HG03025 (cell line): Measurements from ENCODE around the gene NFIA.

ENCODE experiments used
- ATAC-seq: cut with Tn5 transposase; IDR thresholded peaks from one replicate; pipeline ENCODE4 v1.9.1; 2021; ENCODE audit warnings: mild to moderate bottlenecking, moderate library complexity; ENCODE audit not compliant: unreplicated experiment, low FRiP score

Gene NFIA

DNA sequence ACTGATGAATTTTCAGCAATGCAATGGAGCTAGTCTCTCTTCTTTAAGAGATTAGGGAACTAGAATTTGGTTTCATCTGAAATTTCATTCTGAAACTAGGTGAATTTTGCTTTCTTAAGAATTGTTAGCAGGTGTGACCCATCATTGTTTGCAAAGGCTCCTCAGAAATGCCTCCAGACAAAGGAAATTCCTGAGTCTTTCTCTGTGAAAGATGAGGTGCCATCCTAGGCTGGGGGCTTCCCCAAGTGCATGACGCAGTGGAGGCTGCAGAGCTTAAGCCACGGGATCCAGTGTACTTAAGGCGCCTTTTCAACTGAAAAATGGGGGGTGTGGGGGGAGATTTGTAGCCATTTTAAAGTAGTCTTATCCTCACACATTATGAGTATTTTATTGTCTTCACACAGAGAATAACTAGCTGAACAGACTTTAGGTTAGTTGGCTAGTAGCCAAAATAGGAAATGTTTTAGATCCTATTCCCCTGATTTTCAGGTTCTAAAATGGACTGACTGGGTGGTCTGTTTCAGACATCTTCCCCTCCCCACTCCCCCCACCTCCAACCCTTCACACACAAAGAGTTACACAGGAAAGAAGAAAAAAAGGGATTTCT, 202.0 kb downstream of the NFIA start:
- no peak for ATAC-seq

DNA sequence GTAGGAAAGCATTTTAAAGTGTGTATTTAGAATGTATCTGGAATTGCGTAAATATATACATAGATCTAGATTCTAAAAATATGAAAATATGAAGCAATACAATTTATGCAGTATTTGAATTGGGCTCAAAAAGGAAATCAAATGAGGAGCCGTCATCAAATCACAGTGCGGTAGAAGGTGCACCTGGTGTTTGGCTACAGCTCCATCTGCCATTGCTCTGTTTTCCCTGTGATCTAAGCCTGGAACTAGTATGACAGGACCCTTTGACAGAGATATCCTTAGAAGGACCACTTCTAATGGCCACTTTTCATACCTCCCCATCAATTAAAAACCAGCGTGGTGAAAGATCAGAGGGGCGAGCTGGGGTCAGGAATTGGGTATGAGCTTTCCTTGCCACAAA, 202.6 kb downstream of the NFIA start:
- no peak for ATAC-seq

DNA sequence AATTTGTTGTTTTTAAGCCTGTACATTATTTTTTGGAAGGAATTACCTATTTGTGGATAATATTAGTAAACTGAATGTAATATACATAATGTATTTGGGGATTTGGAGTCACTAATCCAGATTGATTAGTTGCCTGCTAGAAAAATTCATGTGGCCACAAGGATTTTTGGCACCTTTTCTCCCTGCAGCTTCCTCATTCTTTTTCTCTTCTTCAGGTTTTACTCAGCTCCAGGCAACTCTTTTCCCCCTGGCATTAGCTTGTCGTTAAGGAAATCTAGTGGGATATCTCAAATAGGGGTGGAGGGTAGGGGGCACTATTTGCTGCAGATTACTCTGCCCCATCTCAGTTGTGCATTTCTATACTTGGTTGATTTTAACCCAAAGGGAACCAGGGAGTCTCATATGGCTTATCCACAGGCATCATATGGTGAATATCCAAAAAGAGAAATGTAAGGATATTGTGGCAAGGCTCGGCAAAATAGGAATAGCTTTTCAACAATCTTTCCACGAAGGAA, 203.1 kb downstream of the NFIA start:
- ATAC-seq = no peak

DNA sequence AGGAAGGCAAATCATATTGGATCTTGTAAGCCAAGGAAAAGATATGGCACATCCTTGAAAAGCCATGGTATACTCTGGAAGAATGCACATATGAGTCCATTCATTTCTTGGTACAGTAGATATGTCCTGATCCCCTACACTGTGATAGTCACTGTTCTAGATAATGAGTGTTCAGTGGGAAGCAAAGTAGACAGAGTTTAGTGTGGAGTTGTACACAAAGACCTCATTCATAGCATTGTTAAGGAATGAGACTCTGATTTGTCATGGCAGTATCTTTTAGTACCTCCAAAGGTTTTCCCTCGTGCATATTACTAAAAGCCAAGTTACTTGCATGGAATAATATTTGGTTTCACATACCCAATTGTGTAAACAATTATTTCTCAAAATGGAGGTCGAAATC, 204.7 kb downstream of the NFIA start:
- ATAC-seq = no peak

DNA sequence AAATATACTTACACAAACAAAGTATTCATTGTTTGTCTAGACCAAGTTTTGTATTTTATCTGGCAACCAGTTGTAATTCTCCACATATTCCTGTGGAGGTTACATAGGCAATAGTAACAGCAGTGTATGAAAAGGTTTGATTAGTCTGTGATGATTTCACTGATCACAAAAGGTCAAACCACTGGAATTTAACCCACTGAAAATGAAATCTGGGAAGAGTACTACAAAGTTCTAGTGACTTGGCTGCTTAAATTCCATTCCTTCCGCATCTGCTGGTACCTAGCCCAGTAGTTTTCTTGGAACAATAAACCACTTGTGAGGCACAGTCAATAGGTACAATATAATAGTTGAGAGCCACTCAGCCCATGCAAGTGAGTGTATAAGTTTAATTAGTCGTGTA, 205.4 kb downstream of the NFIA start:
- no peak for ATAC-seq

DNA sequence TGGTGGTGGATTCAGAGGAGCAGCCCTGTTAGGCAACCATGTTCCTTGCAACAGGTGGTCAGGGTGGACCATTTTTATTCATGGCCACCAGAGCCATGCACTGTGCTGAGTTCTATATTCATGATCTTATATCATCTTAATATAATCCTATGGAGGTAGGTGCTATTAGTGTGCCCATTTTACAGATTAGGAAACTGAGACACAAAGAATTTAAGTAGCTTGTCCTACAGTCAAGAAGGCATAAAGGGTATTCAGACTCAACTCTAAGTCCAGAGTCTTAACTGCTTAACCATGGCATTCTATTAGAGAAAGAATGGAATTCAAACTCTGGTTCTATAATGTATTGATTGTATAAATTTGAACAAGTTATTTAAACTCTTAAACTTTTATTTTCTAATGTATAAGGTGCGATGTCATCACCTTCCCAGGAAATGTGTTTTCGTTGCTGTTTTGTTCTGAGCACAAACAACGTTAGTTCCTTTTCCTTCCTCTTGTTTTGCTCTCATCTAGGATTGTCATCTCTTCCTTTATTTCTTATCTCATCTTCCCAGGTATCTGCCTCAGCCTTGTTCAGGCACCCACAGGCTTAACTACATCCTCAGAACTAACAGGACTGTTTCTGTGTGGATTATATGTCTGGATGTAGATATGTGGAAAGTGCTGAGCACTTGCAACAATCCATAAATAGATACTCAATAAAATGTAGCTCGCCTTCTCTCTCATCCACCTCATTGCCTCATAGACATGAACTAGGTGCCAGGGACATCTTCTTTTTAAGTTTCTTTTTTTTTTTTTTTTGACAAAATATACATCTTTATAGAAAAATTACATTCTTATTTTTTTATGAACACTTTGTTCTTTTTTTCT, 207.1 kb downstream of the NFIA start:
- ATAC-seq = no peak

DNA sequence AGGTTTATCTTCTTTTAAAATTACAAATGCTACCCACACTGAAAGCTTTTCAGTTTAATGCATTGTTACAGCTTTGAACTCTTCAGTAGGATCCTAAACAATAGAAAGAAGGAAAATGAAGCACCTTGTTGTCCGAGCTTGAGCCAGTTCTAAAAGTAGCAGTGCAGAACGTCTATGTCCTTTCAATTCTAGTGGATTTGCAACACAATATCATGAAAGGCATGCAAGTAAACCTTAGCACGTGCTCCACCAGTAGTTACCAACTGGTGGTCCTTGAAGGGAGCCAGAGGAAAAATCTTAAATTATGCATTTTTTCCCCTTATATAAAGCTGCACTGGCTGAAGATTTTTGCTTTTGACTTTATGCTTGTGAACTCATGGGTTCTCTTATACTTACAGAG, 208.2 kb downstream of the NFIA start:
- ATAC-seq = no peak

DNA sequence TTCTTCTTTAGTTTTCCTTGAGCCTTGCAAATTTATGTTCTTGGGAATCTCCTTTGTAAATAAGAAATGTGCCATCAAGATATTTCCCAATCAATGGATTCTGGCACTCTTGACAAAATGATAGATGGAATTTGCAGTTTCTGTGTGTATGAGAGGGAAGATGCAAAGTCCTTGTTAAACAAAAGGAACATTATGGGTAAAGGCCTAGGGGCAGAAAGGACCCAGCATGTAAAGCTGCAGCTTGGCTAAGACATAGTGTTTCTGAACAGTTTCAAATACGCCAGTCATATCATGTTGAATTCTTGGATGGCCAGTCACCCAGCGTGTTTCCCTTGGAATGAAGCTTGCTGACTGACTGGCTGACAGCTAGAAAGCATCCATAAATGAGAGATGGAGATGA, 210.8 kb downstream of the NFIA start:
- ATAC-seq = no peak

DNA sequence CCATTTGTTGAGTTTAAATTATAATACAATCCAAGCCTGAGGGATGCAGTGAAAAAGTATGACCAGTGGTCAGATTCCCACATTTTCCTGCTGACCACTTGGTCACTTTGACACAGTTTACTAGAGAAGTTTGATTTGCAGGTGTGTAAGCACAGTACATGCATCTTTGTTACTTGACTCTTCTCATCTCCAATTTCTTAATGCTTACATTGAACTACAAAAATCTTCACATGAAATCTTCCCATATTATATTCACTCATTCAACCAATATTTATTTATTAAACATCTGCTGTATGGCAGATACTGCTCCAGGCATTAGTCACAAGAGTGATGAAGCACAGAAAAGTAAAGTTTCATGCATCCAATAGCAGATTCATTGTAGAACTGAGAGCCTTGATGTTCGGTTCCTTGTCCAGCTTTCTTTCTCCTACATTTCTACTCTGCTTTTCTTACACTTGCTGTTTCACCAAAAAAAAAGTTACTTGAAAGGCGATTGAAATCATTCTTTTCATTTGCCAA, 211.7 kb downstream of the NFIA start:
- ATAC-seq = no peak

DNA sequence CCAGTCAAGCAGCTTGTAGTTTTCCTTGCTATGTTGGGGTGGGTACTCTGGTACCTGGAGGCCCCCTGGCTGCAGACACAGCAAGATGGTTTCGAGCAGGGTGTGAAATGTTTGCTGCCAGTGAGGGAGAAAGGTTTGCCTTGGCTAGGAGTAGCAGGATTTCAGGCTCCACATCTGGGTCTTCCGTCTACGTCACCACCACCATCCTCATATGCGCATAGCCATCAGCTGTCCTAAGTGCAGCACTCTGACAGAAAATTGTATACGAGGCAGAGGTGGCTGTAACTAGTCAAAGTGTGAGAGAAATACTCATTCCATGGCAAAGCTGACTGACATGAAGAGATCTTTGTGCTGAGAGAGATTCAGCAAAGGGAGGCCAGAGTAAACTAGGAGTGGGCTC, 212.6 kb downstream of the NFIA start:
- ATAC-seq = no peak

DNA sequence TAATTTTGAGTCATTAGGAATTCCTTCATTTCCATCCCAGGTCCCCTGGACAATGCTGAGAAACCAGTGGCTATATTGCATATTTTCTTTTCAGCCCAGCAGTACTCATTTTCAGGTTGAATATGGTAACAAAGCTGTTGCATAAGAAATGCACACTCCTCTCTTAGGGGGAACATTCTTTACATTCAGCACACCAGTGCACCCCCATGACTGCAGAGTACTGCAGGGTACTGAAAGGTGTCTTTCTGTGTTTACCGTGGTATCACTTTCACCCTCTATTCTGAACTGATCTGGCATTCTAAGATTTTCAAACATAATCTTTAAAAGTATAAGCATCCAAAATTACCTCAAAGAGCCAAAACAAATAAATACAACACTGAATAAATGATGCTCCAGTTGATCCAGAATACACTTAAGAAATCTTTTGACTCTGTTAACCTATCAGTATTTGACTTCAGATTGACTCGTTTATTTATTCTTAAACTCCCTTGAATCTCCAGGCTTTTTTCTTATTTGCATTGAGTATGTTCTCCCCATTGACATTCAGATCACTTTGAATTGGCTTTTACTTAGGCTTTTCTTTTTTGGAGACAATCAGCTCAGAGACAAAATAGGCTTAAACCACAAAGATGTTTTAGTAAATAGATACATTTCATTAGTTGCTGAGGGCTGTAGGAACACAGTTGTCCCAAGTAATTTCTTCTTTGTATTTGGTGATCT, 213.6 kb downstream of the NFIA start:
- ATAC-seq = no peak

DNA sequence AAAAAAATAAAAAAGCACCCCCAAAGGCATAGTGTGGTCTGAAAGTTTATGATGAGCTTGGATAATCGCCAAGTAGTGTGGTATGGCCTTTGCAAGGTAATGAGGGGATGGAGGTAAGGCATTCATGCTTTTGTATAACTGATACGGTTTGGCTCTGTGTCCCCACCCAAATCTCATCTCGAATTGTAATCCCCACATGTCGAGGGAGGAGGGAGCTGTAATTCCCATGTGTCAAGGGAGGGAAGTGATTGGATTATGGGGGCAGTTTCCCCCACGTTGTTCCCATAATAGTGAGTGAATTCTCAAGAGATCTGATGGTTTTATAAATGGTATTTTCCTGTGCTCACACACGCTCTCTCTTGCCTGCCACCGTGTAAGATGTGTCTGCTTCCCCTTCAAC, 215.5 kb downstream of the NFIA start:
- no peak for ATAC-seq

DNA sequence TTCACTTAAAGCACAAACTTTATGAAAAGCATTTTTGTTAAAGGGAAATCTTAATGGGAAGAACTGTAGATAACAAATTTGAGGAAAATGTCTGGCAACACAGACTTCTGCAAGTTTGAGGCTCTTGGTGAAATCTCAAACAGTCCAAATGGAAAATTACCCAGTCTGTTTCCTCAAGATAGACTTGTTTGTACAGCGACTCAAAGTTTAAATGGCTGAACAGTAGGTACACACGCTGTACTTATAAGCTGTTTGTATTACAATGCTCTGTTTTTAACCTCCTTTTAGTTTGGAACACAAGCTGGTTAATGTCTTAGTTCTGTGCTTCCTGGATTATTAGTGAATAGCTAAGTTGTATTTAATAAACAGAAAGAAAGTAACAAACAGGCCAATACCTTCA, 217.1 kb downstream of the NFIA start:
- no peak for ATAC-seq

DNA sequence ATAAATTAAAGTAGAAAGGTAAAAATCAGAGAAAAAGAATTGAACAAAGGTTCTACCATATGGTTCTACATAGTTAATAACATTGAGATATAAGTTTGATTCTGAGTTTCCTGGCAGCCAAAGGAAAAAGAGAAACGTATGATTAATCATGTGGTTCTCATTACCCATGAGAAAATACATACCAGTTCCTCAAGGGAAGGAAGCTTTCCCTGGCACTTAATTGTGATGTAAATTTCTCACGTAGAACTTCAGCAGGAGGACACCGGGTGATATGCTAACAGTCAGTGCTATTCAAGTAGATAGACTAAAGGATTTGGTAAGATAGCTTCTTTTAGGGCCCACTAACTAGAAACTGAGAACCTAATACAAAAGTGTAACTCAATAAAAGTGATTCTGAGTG, 218.5 kb downstream of the NFIA start:
- ATAC-seq = no peak

DNA sequence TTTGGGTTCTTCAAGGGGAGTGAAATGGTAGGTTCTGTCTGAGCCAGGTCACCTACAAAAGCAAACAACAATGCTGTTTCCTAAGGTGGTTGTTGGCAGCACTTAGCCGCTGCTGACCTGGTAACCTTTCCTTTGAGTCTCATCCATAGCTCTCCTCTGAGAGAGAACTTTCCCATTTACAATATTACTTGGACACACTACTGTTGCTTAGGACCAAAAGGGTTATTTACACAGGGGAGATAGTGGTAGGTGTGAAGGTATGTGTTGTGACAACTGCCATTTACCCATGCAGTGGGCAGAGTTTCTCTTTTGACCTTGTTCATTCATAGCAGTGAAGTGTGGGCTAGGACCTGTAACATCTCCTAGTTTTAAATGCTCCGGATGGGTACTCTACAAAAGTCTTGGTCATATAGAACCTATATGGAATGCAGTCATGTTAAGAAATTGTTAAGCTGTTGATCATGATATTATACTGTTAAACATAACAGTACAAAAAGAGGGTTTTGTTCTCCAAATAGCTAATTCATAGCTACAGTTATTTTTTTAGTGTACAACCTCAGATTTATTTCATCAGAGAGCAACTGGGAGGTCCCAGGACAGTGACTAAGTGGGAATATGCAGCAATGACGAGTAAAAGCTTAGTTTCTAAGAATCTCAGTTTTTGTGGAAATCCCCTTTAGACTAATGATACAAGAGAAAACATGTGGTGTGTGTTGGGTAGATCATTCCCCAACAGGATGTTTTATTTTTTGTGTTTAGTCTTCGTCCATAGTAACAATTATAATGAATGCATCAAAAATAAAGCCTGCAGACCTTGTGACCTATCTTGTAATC, 219.7 kb downstream of the NFIA start:
- no peak for ATAC-seq

DNA sequence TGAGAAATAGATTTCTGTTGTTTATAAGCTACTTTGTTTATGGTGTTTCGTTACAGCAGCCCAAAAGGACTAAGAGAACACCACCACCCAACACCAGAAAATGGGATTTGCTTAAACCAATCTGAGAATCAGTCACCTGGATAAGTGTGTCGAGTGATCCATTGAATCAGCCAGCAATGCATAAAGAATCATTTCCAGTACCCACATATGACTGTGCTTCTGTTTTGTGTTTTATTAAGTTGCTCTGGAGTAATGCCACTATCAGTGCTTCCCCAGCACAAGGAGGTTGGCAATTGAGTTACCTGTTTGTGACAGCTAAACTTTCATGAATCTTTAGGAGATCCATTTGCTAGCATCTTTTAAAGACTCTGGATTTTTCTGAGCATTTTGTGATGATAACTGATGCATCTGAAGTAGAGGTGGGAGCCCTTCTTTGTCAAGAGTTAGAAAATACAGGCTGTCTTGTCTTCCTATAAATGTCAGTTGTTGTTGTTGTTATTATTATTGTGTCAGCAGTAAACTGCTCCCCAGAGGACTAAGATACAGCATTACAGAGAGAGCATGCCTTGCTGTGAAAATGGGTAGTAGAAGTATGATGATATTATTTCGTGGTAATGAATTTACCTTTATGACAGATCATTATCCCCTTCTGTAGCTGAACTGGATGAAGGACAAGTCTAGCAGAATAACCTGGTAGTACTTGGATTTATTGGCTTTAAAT, 225.2 kb downstream of the NFIA start:
- no peak for ATAC-seq

DNA sequence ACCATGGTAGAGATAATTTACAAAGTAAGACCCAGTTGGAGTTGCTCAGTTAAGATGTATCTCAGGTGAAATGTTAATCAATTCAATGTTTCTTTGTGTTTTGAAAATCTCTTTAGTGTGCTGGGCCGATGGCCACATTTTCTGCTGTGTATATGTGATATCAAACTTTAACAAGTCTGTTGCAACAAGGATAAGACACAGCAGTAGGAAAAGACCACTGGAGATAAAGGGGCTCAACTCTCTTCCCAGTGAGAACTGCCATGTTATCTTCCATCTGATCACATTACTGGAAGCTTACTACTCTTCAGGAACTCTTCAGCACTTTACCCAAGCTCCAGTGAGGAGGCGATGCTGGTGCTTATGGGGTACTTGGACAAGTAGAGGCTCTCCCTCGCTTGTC, 227.7 kb downstream of the NFIA start:
- ATAC-seq = no peak

DNA sequence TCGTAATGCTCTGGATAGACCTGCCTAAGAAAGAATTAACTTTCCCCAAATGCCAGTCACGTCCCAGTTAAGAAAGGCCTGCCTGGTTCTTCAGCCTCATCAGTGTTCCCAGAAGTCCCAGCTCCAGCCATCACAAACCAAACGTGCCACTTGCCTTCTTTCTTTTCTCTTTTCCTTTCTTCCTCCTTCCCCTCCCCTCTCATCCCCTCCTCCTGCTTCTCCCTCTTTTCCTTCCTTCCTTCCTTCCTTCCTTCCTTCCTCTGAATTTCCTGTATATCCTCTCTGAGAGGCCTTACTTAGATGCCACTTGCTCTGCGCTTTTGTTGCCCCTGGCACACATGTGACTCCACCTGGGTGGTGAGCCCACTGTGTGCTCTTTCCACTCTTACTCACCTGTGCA, 228.2 kb downstream of the NFIA start:
- no peak for ATAC-seq

DNA sequence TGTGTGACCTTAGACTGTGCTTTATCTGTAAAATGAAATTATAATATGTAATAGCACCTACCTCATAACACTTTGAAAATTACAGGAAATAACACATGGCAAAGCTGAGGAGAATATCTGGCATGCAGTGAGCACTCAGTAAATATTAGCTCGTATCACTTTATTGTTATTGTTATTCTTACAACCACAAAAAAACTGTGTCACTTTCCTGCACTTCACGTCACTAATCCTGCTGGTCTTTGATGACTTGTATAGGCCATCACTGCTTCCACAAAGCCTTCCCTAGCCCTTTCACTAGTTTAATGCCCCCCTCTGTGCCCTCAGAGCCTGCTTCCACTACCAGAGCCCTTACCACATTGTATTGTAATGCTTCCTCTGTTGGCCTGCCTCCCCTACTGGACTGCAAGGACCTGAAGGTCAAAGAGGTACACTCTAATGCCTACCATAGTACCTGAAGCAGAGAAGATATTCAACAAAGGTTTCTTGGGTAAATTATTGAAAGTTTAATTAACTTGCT, 231.6 kb downstream of the NFIA start:
- no peak for ATAC-seq
